Activated CD4-positive, alpha-beta T cell treated with anti-CD3 and anti-CD28 coated beads for 1 hour (primary cell): Measurements from ENCODE around the gene HPCAL1.
"Not testable (repeated sequence)": the region's sequence is repeated elsewhere in the genome, so short reads cannot be mapped to it uniquely, and the experiment has no call there.

ENCODE experiments used
- DNase-seq: peaks from one replicate; pipeline ENCODE4 v3.0.0-alpha.2; 2020

The HPCAL1 gene

GRCh38 chr2:10430886-10431622, 128.3 kb downstream of the HPCAL1 start:
- no peak for DNase-seq

DNA sequence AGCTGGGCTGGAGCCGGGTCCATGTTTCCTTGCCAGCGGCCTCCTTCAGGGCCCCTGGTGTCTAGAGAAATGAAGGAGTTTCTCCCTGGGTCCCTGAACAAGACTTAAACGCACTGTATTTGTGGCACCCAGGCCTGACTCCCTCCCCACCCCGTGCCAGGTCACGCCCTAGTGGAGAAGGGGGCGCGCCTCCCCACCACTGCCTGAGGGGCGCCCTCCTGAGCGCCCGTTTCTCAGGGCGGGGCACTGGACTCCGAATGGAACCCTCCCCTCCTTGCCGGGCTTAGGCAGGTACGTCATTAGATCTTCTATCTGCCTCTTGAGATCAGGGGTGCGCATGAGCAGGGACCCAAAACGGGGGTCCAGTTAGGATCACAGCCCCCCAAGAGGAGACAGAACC, 129.1 kb downstream of the HPCAL1 start:
- DNase-seq, result no peak

DNA sequence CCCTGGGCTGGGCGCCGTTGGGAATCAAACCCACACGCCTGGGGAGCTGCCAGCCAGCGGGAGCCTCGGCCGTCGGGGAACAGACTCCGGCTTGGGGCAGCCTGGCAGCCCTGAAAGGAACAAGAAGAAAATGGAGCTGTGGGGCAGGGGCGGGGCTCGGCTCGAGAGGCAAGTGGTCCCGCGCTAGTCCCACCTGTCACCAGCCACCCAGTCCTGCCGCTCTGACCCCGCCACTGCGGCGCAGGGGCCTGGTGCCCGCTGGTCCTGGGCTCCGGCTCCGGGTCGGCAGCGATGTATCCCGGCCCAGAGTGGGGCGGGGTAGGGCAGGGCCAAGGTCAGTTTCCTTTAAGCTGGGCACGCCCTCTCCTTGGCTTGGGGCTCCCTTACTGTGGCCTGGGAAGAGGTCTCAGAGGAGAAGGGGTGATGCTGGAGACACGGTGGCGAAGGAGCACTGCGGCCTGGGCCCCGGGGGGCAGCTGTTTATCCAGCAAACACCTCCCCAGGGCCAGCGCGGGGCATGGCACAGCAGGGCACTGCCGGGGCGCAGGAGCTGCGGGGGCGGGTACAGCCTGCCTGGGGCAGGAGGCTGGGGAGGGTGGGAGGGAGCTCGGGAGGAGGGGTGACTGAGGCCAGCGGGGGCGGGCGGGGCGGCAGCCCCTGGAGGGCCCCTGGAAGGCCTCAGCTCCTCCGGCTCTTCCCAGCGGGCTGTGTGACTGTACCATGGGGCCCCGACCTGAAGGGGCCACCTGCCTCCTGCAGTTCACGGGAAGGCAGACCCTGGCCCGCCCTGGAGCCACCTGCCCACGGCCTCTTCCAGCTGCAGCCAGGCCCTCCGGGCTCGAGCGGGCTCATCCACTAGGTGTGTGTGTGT, 129.8 kb downstream of the HPCAL1 start:
- DNase-seq, result no peak

DNA sequence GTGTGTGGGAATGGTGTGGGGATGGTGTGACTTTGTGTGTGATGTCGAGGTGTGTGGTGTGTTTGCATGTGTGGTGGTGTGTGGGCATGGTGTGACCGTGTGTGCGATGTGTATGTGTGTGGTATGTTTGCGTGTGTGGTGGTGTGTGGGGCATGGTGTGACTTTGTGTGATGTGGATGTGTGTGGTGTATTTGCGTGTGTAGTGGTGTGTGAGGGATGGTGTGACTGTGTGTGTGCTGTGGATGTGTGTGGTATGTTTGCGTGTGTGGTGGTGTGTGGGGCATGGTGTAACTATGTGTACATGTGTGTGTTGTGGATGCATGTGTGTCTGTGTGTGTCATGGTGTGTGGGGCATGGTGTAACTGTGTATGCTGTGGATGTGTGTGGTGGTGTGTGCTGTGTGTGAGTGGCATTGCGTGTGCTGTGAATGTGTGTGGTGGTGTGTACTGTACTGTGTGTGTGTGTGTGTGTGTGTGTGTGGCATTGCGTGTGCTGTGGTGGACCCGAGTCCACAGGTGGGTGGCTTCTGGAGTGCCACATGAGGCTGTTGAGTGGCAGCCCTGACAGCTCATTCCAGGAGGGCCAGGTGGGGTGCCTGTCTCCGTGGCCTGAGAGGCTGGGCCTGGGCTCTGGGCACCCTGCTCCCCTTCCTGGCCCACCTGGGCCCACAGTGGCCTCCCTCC, 130.7 kb downstream of the HPCAL1 start:
- no peak for DNase-seq

GRCh38 chr2:10433947-10434885, 131.5 kb downstream of the HPCAL1 start:
- no peak for DNase-seq

GRCh38 chr2:10434886-10435819, 132.4 kb downstream of the HPCAL1 start:
- peak; percentile 68 for DNase-seq

- DNase-seq, result no peak
Observed at GRCh38 chr2:10435820-10436204, 133.1 kb downstream of the HPCAL1 start.

DNA sequence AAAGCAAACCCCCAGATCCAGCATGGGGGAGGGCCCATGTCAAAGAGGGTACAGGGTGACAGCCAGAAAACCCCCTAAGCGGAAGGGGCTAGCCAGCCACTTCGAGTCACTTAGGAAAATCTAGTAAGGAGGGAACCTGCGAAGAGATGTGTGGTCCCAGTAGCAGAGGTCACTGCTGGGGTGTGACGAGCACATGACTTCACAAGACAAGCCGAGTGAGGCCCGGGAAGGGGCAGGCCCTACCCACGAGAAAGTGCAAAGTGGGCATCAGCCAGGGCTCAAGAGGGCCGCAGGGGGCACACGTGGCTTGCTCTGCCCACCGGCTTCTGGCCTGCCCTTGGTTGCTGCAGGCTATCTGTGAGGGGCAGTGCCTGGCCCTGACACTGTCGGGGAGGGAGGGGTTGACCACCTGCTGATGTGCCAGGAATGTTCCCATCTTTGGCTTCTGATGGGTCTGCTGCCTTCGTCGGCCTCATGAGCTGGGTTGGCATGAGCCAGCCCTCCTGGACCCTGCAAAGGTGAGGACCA, 133.9 kb downstream of the HPCAL1 start:
- no peak for DNase-seq

- DNase-seq, result no peak
Observed at GRCh38 chr2:10437806-10438205, 135.1 kb downstream of the HPCAL1 start.

DNA sequence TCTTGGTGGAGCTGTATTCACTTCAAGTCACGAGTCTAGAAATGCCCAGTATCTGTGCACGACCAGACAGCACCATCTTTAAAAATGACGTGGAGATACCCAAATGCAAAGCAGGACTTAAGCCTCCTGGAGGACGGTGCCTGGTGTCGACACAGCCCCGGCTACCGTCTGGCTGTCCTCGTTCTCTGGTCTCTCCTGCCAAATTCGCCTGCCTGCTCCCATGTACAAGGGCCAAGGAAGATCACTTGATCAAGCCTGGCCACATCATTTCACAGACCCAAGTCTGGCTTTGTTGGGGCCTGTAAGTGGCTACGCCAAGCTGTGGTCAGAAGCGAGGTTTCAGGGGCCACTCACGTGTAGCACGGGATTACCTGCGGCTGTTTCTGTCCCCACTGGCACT, 136.0 kb downstream of the HPCAL1 start:
- DNase-seq, result no peak

DNA sequence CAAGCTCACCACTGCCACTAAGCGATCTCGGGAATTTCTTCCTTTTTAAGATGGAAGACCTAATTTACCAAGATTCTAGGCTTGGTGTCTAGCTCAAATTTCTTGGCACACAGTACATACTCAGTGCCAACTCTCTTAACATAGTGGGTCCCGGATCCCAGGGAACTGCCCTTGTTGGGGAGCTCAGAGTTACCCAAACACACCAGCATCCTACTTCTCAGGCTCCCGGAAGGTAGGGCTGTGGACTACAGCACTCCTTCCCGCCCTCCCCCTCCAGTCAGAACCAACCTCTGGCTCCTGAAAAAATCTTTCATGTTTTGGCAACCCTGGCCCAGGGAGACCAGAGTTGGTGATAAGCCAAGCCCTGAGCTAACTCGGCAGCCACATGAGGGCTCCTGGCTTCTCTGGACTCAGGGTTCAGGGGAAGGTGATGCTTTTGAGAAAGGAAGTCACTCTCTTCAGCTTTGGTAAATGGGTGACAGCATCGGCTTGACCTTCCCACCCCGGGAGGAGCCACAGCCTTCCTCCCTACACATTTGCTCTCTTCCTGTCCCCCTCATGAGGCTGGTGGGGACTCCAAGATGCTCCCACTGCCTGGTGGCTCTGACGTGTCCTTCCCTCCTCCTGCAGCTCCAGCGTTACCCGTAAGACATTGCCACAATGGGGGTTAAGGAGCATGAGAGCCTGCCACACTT, 136.6 kb downstream of the HPCAL1 start:
- no peak for DNase-seq

DNA sequence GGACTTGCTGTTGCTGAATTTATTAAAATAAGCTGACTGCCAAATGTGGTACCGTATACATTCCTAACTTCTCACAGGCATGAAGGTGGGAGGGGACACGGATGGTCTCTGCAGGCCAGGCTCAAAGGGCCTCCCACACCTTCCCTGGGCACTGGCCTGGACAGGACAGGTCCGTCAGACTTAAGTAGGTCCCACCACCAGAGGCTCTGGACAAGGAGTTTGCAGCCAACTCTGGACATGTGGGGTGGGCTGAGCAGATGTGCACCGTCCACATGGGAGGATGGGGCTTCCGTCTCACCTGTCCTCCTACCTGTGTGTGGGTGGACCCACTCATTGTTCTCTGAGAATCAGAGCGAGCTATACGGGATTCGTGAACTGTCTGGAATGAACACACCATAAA, 137.3 kb downstream of the HPCAL1 start:
- DNase-seq, result no peak

DNA sequence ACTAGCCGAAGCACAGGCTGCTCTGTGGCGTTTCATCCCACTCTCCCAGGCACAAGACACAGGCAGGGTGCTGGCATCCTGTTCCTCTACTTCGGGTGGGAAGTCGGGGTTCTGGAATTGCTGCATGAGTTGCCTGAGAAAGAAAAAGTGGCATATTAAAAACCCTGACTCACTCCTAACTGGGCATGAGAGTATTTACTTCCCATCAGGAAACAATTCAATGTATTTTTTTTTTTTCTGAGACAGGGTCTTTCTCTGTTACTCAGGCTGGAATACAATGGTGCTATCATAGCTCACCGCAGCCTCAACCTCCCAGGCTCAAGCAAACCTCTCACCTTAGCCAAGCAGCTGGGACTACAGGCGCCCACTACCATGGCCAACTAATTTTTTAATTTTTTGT, 138.0 kb downstream of the HPCAL1 start:
- DNase-seq, result no peak

- no peak for DNase-seq
Observed at GRCh38 chr2:10441948-10442347, 139.2 kb downstream of the HPCAL1 start.

- DNase-seq, result not testable (repeated sequence)
Observed at GRCh38 chr2:10442469-10443126, 139.9 kb downstream of the HPCAL1 start.

- no peak for DNase-seq
Observed at GRCh38 chr2:10444463-10444862, 141.8 kb downstream of the HPCAL1 start.

GRCh38 chr2:10446631-10447030, 143.9 kb downstream of the HPCAL1 start:
- DNase-seq, result no peak

DNA sequence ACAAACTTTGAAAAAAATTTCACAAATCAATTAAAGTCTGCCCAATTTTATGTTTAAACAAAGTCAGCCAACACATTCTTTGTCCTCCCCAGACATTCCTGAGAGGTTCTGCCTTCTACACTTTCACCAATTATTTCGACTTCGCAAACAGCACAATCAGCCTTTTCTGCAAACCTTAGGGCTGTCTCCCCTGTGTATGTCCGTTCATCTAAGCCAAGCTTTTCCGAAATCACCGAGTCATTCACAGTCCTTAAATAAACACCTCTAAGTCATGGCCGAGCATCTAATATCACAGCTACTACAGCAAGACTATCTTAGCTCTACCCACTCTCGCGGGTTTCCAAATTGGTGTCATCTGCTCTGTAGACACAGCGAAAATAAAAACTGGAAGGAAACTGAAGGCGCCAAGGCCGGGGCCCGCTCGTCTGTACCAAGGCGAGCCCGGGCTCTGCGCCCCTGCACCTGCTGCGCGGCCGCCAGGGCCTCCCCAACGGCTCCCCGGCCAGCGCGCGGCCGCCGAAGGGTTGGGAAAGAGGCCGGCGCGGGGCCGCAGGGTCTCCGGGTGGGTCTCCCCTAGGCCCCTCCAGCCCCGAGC, 144.7 kb downstream of the HPCAL1 start:
- no peak for DNase-seq

GRCh38 chr2:10447895-10448575, 145.3 kb downstream of the HPCAL1 start, which contains the start of gene ODC1:
TSS of gene ODC1 (minus strand) at chr2:10448327. CDS start at chr2:10445032, 3,295 bp downstream.
- DNase-seq, result peak; percentile 99
